Liver (tissue), 9 donors: ENCODE data around the gene TRIM52. TPM values are rescaled to one million over a fixed set of nuclear protein-coding genes. Genes with fewer than 3 reads are reported as not detected.

Experiments
- DNase-seq: peaks from one replicate; pipeline ENCODE4 v3.0.0-alpha.2; 2017; ENCODE audit warnings: low spot score
- H3K27ac ChIP-seq, 2 donors: one replicate each; pipeline ENCODE4 v1.7.0; 2013; ENCODE audit warnings: inconsistent platforms in 2 of 2, low read length in 2 of 2, control low read depth in 1 of 2, low read depth in 1 of 2, mild to moderate bottlenecking in 1 of 2
- H3K27me3 ChIP-seq, 4 donors: one replicate each; pipeline versions ENCODE4 v1.6.1 to v1.7.0; 2013; ENCODE audit warnings: low read length in 3 of 4, inconsistent platforms in 1 of 4, mild to moderate bottlenecking in 1 of 4, moderate library complexity in 1 of 4; ENCODE audit not compliant: control insufficient read depth in 4 of 4, insufficient read depth in 4 of 4
- H3K36me3 ChIP-seq, 4 donors: one replicate each; pipeline versions ENCODE4 v1.6.1 to v1.7.0; 2013; ENCODE audit warnings: low read length in 3 of 4, mild to moderate bottlenecking in 3 of 4, low read depth in 1 of 4, moderate library complexity in 1 of 4; ENCODE audit not compliant: control insufficient read depth in 4 of 4, insufficient read depth in 3 of 4
- H3K4me1 ChIP-seq, 4 donors: one replicate each; pipeline versions ENCODE4 v1.6.1 to v1.7.0; 2013; ENCODE audit warnings: low read length in 3 of 4, mild to moderate bottlenecking in 3 of 4, moderate library complexity in 1 of 4; ENCODE audit not compliant: control insufficient read depth in 4 of 4, insufficient read depth in 4 of 4
- H3K4me3 ChIP-seq, 3 donors: one replicate each; pipeline versions ENCODE4 v1.6.1 to v1.7.0; 2013; ENCODE audit warnings: low read length in 3 of 3, control low read depth in 1 of 3, low read depth in 1 of 3, mild to moderate bottlenecking in 1 of 3
- H3K9ac ChIP-seq, 2 donors: one replicate each; pipeline ENCODE4 v1.7.0; 2013; ENCODE audit warnings: low read length in 2 of 2, mild to moderate bottlenecking in 2 of 2, moderate library complexity in 2 of 2, control low read depth in 1 of 2, low read depth in 1 of 2
- H3K9me3 ChIP-seq, 4 donors: one replicate each; pipeline versions ENCODE4 v1.6.1 to v1.7.0; 2013; ENCODE audit warnings: low read length in 3 of 4; ENCODE audit not compliant: control insufficient read depth in 4 of 4
- CTCF ChIP-seq: fragments of 150-350 bp; IDR thresholded peaks from 2 replicates; pipeline ENCODE4 v1.5.1; 2017; ENCODE audit warnings: improper control_type of control experiment, low read depth, low read length; ENCODE audit not compliant: missing input control
- FOXA1 ChIP-seq: IDR thresholded peaks from 2 replicates; pipeline ENCODE4 v1.6.1; 2016; ENCODE audit warnings: antibody characterized with exemption
- FOXA2 ChIP-seq: IDR thresholded peaks from 2 replicates; pipeline ENCODE4 v1.6.1; 2016; ENCODE audit warnings: antibody characterized with exemption
- GABPA ChIP-seq, 2 donors: IDR thresholded peaks in 1 of 2; conservative IDR thresholded peaks in 1 of 2; 2 replicates each; pipeline ENCODE4 v1.6.1; 2016; ENCODE audit warnings: antibody characterized with exemption in 2 of 2, mild to moderate bottlenecking in 1 of 2, moderate library complexity in 1 of 2
- HNF4G ChIP-seq: IDR thresholded peaks from 2 replicates; pipeline ENCODE4 v1.6.1; 2016; ENCODE audit warnings: antibody characterized with exemption
- JUND ChIP-seq, 2 donors: IDR thresholded peaks; 2 replicates each; pipeline ENCODE4 v1.6.1; 2016; ENCODE audit warnings: antibody characterized with exemption in 2 of 2
- MAX ChIP-seq: IDR thresholded peaks from 2 replicates; pipeline ENCODE4 v1.6.1; 2016; ENCODE audit warnings: antibody characterized with exemption
- NR2F2 ChIP-seq: IDR thresholded peaks from 2 replicates; pipeline ENCODE4 v1.6.1; 2016; ENCODE audit warnings: antibody characterized with exemption
- RAD21 ChIP-seq, 2 donors: IDR thresholded peaks; 2 replicates each; pipeline ENCODE4 v1.6.1; 2016; ENCODE audit warnings: antibody characterized with exemption in 2 of 2, mild to moderate bottlenecking in 2 of 2
- RXRA ChIP-seq, 2 donors: IDR thresholded peaks; 2 replicates each; pipeline ENCODE4 v1.6.1; 2017 to 2018; ENCODE audit warnings: antibody characterized with exemption in 2 of 2, mild to moderate bottlenecking in 1 of 2
- SP1 ChIP-seq: IDR thresholded peaks from 2 replicates; pipeline ENCODE4 v1.6.1; 2018; ENCODE audit warnings: antibody characterized with exemption, mild to moderate bottlenecking
- TAF1 ChIP-seq: conservative IDR thresholded peaks from 2 replicates; pipeline ENCODE4 v1.6.1; 2016; ENCODE audit warnings: antibody characterized with exemption, mild to moderate bottlenecking
- YY1 ChIP-seq: IDR thresholded peaks from 2 replicates; pipeline ENCODE4 v1.6.1; 2016; ENCODE audit warnings: antibody characterized with exemption, mild to moderate bottlenecking
- ZBTB33 ChIP-seq: IDR thresholded peaks from 2 replicates; pipeline ENCODE4 v1.6.1; 2016; ENCODE audit warnings: antibody characterized with exemption
- WGBS: extraction: QIAGEN DNeasy Blood & Tissue Kit; methylation state at CpG from one replicate; pipeline ENCODE4 v1.1.7; 2013; 5-methylcytosine and 5-hydroxymethylcytosine counted together
- polyA plus RNA-seq, 2 donors: library from polyadenylated mRNA; stranded (reverse) in 1 of 2; unstranded in 1 of 2; fragments of 200-250 nt in 1 of 2; fragments of >200 nt in 1 of 2; fragmentation: Nextera tagmentation in 1 of 2; extraction: Ambion mirVana in 1 of 2; gene quantifications; one replicate each; pipeline versions ENCODE4 v1.2.1 to v1.2.3, GENCODE V29; 2013 to 2015
- total RNA-seq, 2 donors: library from RNA; depleted of rRNA; stranded (reverse); fragments of >200 nt; gene quantifications; one replicate each; pipeline ENCODE4 v1.2.3, GENCODE V29; 2014
- TF ChIP-seq, protein P1 (sequence below): IDR thresholded peaks from 2 replicates; pipeline ENCODE4 v1.6.1; 2016; ENCODE audit warnings: antibody characterized with exemption, mild to moderate bottlenecking
- donor health status: healthy.
- donor health status: healthy.
- donor health status: healthy.
- donor health status: healthy.
- donor health status: healthy.

The TRIM52 gene
- total and polyA plus RNA-seq, 4 donors, result 2.8 to 11.4 (median 6.3) TPM

- Histone ChIP-seq H3K4me1 (no peaks in the 10 kb centered on the region), H3K9ac (no peak overlapping the region), H3K9me3 (no peaks in the 10 kb centered on the region), H3K27ac (no peak overlapping the region), H3K4me3 (no peak overlapping the region), H3K27me3 (no peaks in the 10 kb centered on the region), H3K36me3 (peaks cover 35 to 86% (median 62%) of the 10 kb centered on the region in 4 donors)
- TF ChIP-seq MAX (no peak), FOXA1 (no peak), RAD21 (IDR thresholded peaks at IDR 0.05) (no peak), NR2F2 (no peak), GABPA (IDR thresholded peaks at IDR 0.05 in 1 of 2, conservative IDR thresholded peaks at IDR 0.05 in 1 of 2) (no peak), ZBTB33 (no peak), CTCF (no peak), TAF1 (no peak), HNF4G (no peak), RXRA (IDR thresholded peaks at IDR 0.05) (no peak)
- TF ChIP-seq, protein P1, sequence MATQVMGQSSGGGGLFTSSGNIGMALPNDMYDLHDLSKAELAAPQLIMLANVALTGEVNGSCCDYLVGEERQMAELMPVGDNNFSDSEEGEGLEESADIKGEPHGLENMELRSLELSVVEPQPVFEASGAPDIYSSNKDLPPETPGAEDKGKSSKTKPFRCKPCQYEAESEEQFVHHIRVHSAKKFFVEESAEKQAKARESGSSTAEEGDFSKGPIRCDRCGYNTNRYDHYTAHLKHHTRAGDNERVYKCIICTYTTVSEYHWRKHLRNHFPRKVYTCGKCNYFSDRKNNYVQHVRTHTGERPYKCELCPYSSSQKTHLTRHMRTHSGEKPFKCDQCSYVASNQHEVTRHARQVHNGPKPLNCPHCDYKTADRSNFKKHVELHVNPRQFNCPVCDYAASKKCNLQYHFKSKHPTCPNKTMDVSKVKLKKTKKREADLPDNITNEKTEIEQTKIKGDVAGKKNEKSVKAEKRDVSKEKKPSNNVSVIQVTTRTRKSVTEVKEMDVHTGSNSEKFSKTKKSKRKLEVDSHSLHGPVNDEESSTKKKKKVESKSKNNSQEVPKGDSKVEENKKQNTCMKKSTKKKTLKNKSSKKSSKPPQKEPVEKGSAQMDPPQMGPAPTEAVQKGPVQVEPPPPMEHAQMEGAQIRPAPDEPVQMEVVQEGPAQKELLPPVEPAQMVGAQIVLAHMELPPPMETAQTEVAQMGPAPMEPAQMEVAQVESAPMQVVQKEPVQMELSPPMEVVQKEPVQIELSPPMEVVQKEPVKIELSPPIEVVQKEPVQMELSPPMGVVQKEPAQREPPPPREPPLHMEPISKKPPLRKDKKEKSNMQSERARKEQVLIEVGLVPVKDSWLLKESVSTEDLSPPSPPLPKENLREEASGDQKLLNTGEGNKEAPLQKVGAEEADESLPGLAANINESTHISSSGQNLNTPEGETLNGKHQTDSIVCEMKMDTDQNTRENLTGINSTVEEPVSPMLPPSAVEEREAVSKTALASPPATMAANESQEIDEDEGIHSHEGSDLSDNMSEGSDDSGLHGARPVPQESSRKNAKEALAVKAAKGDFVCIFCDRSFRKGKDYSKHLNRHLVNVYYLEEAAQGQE, result no peak
- 91% methylated on average over 5 of the region's 5 CpGs for WGBS
- no peak for DNase-seq
Observed at GRCh38 chr5:181235323-181235688, 25.6 kb downstream of the TRIM52 start.

DNA sequence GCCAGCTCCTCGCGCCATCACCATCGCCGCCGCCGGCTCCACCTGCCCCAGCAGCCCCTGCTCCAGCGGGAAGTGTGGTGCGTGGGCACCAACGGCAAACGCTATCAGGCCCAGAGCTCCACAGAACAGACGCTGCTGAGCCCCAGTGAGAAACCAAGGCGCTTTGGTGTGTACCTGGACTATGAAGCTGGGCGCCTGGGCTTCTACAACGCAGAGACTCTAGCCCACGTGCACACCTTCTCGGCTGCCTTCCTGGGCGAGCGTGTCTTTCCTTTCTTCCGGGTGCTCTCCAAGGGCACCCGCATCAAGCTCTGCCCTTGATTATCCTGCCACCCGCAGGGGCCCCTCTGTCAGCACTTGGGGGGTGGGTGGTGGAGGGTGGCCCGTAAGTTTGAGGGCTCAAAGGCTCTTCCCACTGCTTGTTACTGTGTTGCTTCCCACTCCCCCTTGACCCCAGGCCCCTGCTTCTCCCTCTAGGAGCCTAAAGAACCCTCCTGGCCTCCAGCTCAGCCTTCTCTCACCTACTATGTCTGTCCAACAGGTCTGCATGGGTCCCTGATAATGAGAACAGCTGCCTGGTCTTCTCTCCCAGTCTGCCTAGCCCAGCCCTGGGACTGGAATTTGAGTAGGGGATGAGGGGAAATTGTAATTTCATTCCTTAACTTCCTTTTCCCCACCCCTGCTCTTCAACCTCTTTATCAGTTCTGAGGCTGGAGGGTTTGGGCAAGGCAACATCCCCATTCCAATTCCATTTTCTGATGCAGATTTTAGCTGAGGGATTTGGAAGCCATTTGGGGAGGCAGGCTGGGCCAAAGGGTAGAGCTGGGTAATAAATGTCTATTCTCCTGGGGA, 26.3 kb downstream of the TRIM52 start:
- no peak overlapping the region for H3K27ac ChIP-seq
- no peak for TF ChIP-seq JUND (IDR thresholded peaks at IDR 0.05)
- no peak for TF ChIP-seq FOXA2
- TF ChIP-seq SP1, result no peak
- TF ChIP-seq RAD21 (IDR thresholded peaks at IDR 0.05), result no peak
- no peak for TF ChIP-seq YY1
- TF ChIP-seq ZBTB33, result no peak
- TF ChIP-seq MAX, result no peak
- TF ChIP-seq HNF4G, result no peak
- TF ChIP-seq FOXA1, result no peak
- TF ChIP-seq CTCF, result no peak
- 93% methylated on average over 22 of the region's 22 CpGs for WGBS

More for the DNA sequence above, 26.3 kb downstream of the TRIM52 start:
- no peak overlapping the region for H3K4me3 ChIP-seq
- no peak overlapping the region for H3K9ac ChIP-seq
- H3K4me1 ChIP-seq, result no peaks in the 10 kb centered on the region
- H3K36me3 ChIP-seq, result peaks cover 33 to 85% (median 61%) of the 10 kb centered on the region in 4 donors
- H3K27me3 ChIP-seq, result no peaks in the 10 kb centered on the region
- no peak for DNase-seq
- H3K9me3 ChIP-seq, result no peaks in the 10 kb centered on the region
